Calu3 (cell line): Measurements from ENCODE around the gene CYP27C1. TPM values are rescaled to one million over a fixed set of nuclear protein-coding genes. Genes with fewer than 3 reads are reported as not detected.
A peak's percentile ranks its signal among the peaks of the same experiment; 100 is the strongest.
"Not testable (repeated sequence)": the region's sequence is repeated elsewhere in the genome, so short reads cannot be mapped to it uniquely, and the experiment has no call there.

Experiments used
- BruUV-seq: library from RNA; stranded (reverse); fragments of 400-500 nt; replicated peaks from 2 replicates; lab custom pipeline; 2021; lab: Mats Ljungman, UMichigan
- CTCF ChIA-PET: fragments of 300-600 bp; sonication (Branson Sonifier 250); formaldehyde crosslinking; loops from one replicate; lab custom pipeline; 2022; ENCODE audit warnings: antibody characterized with exemption; lab: Charles Lee
- DNase-seq: peaks from one replicate; pipeline ENCODE4 v3.0.0; 2022
- H3K27ac Mint-ChIP-seq: one replicate; pipeline ENCODE4 v1.8.0; 2022; ENCODE audit warnings: mixed read lengths; ENCODE audit not compliant: unreplicated experiment
- H3K27me3 Mint-ChIP-seq: one replicate; pipeline ENCODE4 v1.8.0; 2022; ENCODE audit warnings: mixed read lengths; ENCODE audit not compliant: unreplicated experiment
- H3K36me3 Mint-ChIP-seq: one replicate; pipeline ENCODE4 v1.8.0; 2022; ENCODE audit warnings: mild to moderate bottlenecking, moderate library complexity, mixed read lengths; ENCODE audit not compliant: insufficient read depth, unreplicated experiment
- H3K4me1 Mint-ChIP-seq: one replicate; pipeline ENCODE4 v1.8.0; 2022; ENCODE audit warnings: mild to moderate bottlenecking, low read depth, mixed read lengths; ENCODE audit not compliant: unreplicated experiment
- H3K4me3 Mint-ChIP-seq: one replicate; pipeline ENCODE4 v1.8.0; 2022; ENCODE audit warnings: mild to moderate bottlenecking, low read depth, moderate library complexity, mixed read lengths; ENCODE audit not compliant: unreplicated experiment
- H3K9me3 Mint-ChIP-seq: one replicate; pipeline ENCODE4 v1.8.0; 2022; ENCODE audit warnings: low read depth, mixed read lengths; ENCODE audit not compliant: unreplicated experiment
- CTCF ChIP-seq: fragments of 200-600 bp; IDR thresholded peaks from one replicate; pipeline ENCODE4 v1.8.0; 2022; ENCODE audit warnings: antibody characterized with exemption; ENCODE audit not compliant: unreplicated experiment
- intact Hi-C: fragments of 100-400 bp; cut with micrococcal nuclease; formaldehyde crosslinking; loops from one replicate; pipeline ENCODE4 v1.10.0; 2022; ENCODE audit not compliant: unreplicated experiment
- total RNA-seq: library from RNA; stranded (reverse); gene quantifications from 2 replicates; pipeline ENCODE4 v1.2.3, GENCODE V29; 2022

The CYP27C1 gene
- total RNA-seq, 1 experiment from 2014 or later: 0.07 TPM

DNA sequence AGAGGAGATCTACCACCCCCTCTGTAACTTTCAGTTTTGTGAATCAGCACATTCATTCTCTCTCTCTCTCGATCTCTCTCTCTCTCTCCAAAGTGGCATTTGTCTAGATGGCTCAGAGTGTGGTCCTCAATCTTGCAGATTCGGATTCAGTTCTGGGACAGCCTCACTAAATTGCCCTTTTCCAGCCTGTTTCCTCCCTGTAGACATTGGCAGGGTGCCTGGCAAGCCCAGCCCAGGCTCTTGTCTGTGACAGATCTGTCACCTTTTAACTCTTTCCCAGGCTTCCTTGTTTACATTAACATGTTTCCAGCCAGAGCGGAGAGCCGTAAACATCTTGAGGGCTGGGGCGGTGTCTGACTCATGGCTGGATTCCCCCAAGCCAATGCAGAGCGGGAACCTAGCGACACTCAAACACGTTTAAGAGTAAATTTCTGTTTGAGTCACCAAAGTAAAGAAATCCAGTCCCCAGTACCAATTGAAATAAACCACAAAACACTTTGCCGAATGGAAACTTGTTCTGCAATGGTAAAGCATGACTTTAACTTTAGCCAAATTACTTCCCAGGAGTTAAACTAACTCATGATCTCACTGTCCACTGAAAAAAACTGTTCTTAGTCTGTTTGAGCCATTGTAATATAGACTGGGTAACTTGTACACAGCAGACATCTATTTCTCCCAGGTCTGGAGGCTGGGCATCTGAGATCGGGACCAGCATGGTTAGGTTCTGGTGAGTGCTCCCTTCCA, 6.6 kb upstream of the CYP27C1 start:
- no peak for TF ChIP-seq CTCF
- Mint-ChIP-seq H3K9me3 (peaks cover 3% of the 10 kb centered on the region), H3K36me3 (no peaks in the 10 kb centered on the region), H3K27ac (peak overlapping the region; percentile 21), H3K4me1 (peaks cover 40% of the 10 kb centered on the region), H3K27me3 (peaks cover 32% of the 10 kb centered on the region), H3K4me3 (peak overlapping the region; percentile 44)
- DNase-seq: peak; percentile 85
- intact Hi-C loops: no loop called here
- CTCF ChIA-PET: no interaction called here
- no TSS peak for BruUV-seq

DNA sequence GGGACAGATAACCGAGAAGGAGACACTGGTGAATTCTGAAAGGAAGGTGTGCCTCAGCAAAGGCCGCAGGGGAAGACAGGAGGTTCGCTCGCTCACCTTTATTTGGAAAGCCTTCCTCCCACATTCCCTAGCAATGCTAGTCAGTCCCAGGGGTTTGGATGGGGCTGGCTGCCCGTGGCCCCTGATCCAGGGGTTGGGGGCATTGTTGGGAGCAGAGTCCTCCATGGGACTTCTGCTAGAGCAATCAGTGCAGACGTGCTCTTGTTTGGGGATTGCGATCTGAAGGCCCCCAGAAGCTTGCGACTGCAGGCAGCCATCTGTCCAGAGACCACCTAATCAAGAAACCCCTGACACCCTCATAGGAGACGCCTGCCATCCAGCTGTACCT, 6.0 kb upstream of the CYP27C1 start:
- DNase-seq: no peak
- Mint-ChIP-seq H3K4me3 (peak overlapping the region; percentile 44), H3K27me3 (peaks cover 32% of the 10 kb centered on the region), H3K9me3 (peaks cover 3% of the 10 kb centered on the region), H3K36me3 (no peaks in the 10 kb centered on the region), H3K27ac (peak overlapping the region; percentile 21), H3K4me1 (peaks cover 40% of the 10 kb centered on the region)
- no TSS peak for BruUV-seq
- intact Hi-C loops: no loop called here
- TF ChIP-seq CTCF: no peak
- CTCF ChIA-PET: no interaction called here

DNA sequence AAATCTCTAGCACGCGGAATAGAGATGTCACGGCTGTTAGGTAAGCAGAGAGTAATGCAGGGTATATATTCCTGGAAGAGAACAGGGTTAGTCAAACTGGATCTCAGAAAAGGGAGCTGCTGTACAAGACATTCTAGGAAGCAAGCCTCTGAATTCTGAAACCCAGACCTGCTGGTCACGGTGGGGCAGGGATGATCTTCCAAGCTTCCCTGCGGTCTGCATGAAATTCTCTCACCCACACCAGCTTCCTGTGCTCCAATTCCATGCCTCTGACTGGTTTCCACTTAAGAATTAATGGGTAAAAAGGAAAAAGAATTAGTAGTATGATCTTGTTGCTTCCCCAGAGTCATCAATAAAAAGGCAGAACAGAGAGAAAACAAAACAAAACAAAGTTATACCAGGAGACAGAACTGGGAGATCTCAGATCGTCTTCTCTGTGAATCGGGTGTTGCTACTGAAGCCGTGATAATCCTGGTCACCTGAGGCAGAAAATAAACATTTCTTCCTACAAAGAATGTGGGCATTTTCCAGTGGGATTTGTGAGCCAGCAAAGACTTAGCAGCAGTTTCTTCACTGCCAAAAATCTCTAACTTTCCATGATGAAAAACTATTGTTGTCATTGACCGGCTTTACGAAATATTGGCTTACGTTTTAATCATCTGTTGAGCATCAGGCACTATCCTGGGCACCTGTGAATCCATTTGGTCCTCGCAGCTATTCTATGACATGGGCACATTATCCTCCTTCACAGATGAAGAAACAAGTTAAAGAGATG, 5.3 kb upstream of the CYP27C1 start:
- no peak for TF ChIP-seq CTCF
- intact Hi-C loops: no loop called here
- BruUV-seq: no TSS peak

GRCh38 chr2:127224135-127224534, 4.0 kb upstream of the CYP27C1 start:
- DNase-seq, H3K4me3 Mint-ChIP-seq, H3K9me3 Mint-ChIP-seq, intact Hi-C loops, BruUV-seq: not testable (repeated sequence)
- CTCF ChIA-PET: interaction anchor here (0.8 kb wide), 1 partner anchor 70 kb away, joined by 3 read pairs; no protein-coding TSS in a partner anchor
- peaks cover 11% of the 10 kb centered on the region for H3K36me3 Mint-ChIP-seq
- H3K4me1 Mint-ChIP-seq: peaks cover 40% of the 10 kb centered on the region
- H3K27me3 Mint-ChIP-seq: peaks cover 51% of the 10 kb centered on the region
- H3K27ac Mint-ChIP-seq: peak overlapping the region; percentile 45

More for the DNA sequence above, 5.3 kb upstream of the CYP27C1 start:
- DNase-seq: no peak
- H3K9me3 Mint-ChIP-seq: peaks cover 3% of the 10 kb centered on the region
- H3K4me3 Mint-ChIP-seq: no peak overlapping the region
- CTCF ChIA-PET: no interaction called here
- no peak overlapping the region for H3K27ac Mint-ChIP-seq
- H3K4me1 Mint-ChIP-seq: peaks cover 40% of the 10 kb centered on the region
- peaks cover 2% of the 10 kb centered on the region for H3K36me3 Mint-ChIP-seq
- H3K27me3 Mint-ChIP-seq: peaks cover 39% of the 10 kb centered on the region
